CD8-positive, alpha-beta memory T cell (primary cell): ENCODE measurements around the gene TBC1D22A. TPM values are rescaled to one million over a fixed set of nuclear protein-coding genes. Genes with fewer than 3 reads are reported as not detected.

Source experiments
- CTCF ChIA-PET: fragments of 350-600 bp; sonication (Branson Sonifier 250); formaldehyde crosslinking; loops from one replicate; lab custom pipeline; 2021; ENCODE audit warnings: antibody characterized with exemption; lab: Charles Lee
- POLR2A ChIA-PET: fragments of 350-600 bp; sonication (Branson Sonifier 250); formaldehyde crosslinking; loops from one replicate; lab custom pipeline; 2021; ENCODE audit warnings: antibody characterized with exemption; lab: Charles Lee
- DNase-seq, 5 donors: peaks; one replicate each; pipeline versions ENCODE4 v3.0.0 to v3.0.0-alpha.2; 2020 to 2022; ENCODE audit warnings: mixed read lengths in 1 of 5
- H3K27ac ChIP-seq: one replicate; pipeline ENCODE4 v1.7.0; 2013; ENCODE audit warnings: low read depth, mild to moderate bottlenecking, low read length, moderate library complexity
- H3K27me3 ChIP-seq: 2 replicates; pipeline ENCODE4 v1.7.0; 2013; ENCODE audit warnings: low read length, mild to moderate bottlenecking; ENCODE audit not compliant: insufficient read depth, poor library complexity, severe bottlenecking
- H3K36me3 ChIP-seq: 2 replicates; pipeline ENCODE4 v1.7.0; 2013; ENCODE audit warnings: mild to moderate bottlenecking, low read length, moderate library complexity; ENCODE audit not compliant: insufficient read depth
- H3K4me1 ChIP-seq: 2 replicates; pipeline ENCODE4 v1.7.0; 2013; ENCODE audit warnings: mild to moderate bottlenecking, low read length, moderate library complexity; ENCODE audit not compliant: insufficient read depth
- H3K4me3 ChIP-seq: 2 replicates; pipeline ENCODE4 v1.7.0; 2013; ENCODE audit warnings: mild to moderate bottlenecking, low read length
- H3K9me3 ChIP-seq: 2 replicates; pipeline ENCODE4 v1.7.0; 2013; ENCODE audit warnings: mild to moderate bottlenecking, low read length
- H3K27ac Mint-ChIP-seq, 8 donors: one replicate each; pipeline ENCODE4 v1.8.0; 2020 to 2021; ENCODE audit warnings: mixed read lengths in 8 of 8, mild to moderate bottlenecking in 6 of 8, inconsistent platforms in 3 of 8, moderate library complexity in 3 of 8
- H3K27me3 Mint-ChIP-seq, 2 donors: one replicate each; pipeline ENCODE4 v1.8.0; 2020 to 2021; ENCODE audit warnings: mixed read lengths in 2 of 2, mild to moderate bottlenecking in 1 of 2, moderate library complexity in 1 of 2
- H3K36me3 Mint-ChIP-seq, 3 donors: one replicate each; pipeline ENCODE4 v1.8.0; 2020 to 2021; ENCODE audit warnings: mixed read lengths in 3 of 3, inconsistent platforms in 1 of 3, mild to moderate bottlenecking in 1 of 3
- H3K4me1 Mint-ChIP-seq, 3 donors: one replicate each; pipeline ENCODE4 v1.8.0; 2020 to 2021; ENCODE audit warnings: mixed read lengths in 3 of 3, inconsistent platforms in 1 of 3, mild to moderate bottlenecking in 1 of 3
- H3K4me3 Mint-ChIP-seq, 7 donors: one replicate each; pipeline ENCODE4 v1.8.0; 2020 to 2021; ENCODE audit warnings: mixed read lengths in 7 of 7, mild to moderate bottlenecking in 6 of 7, moderate library complexity in 4 of 7, inconsistent platforms in 2 of 7
- H3K9me3 Mint-ChIP-seq, 5 donors: one replicate each; pipeline ENCODE4 v1.8.0; 2020 to 2022; ENCODE audit warnings: mixed read lengths in 5 of 5, mild to moderate bottlenecking in 3 of 5, moderate library complexity in 2 of 5, inconsistent platforms in 1 of 5
- polyA plus RNA-seq: library from polyadenylated mRNA; unstranded; fragments of 300-500 nt; fragmentation: Illumina TruSeq; gene quantifications from one replicate; pipeline ENCODE4 v1.2.3, GENCODE V29; 2021
- total RNA-seq, 2 experiments: library from RNA; stranded (reverse); gene quantifications; one replicate each; pipeline ENCODE4 v1.2.3, GENCODE V29; 2021

The TBC1D22A gene
- total and polyA plus RNA-seq, 3 experiments from 2014 or later, result 26.6 to 34.8 (median 34.0) TPM

DNA sequence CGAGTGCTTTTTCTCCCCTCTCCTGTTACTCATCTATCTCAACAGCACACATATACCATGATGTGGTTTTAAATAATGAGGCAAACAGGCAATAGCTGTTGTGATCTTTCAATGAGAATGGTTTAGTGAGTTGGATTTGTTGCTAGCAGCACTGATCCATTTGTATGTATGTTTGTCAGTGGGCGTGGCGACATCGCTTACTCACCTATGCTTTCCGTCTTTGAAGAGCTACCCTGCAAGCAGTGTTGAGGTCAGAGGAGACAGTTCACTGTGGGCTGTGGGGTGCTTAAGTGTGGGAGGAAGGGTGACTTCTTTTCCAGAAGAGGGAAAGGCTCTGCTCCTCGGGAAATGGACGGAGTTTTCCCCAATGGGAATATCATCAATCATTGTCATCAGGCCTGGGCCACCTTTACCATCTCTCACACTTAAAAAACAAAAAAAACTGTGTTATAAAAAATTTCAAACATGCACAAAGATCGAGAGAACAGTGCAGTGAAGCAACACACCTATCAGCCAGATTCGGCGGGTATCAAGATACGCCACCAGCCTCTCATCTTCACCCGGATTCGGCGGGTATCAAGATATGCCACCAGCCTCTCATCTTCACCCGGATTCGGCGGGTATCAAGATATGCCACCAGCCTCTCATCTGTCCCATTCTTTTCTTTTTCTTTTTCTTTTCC is 83.8 kb downstream of the TBC1D22A start:
- H3K27me3 Mint-ChIP-seq, result peaks cover 0 to 2% of the 10 kb centered on the region in 2 donors
- H3K4me3 Mint-ChIP-seq, result no peak overlapping the region
- ChIA-PET CTCF (interaction anchor here (1.4 kb wide), 1 partner anchor 9 kb away, joined by 6 read pairs; no protein-coding TSS in a partner anchor), POLR2A (no interaction called here)
- H3K9me3 Mint-ChIP-seq, result no peaks in the 10 kb centered on the region
- no peak for DNase-seq
- no peaks in the 10 kb centered on the region for H3K9me3 ChIP-seq
- peak overlapping the region in 3 of 8 donors; percentile 3 to 20 (median 18) for H3K27ac Mint-ChIP-seq
- no peaks in the 10 kb centered on the region for H3K4me1 ChIP-seq
- H3K36me3 Mint-ChIP-seq, result peaks cover 5 to 67% (median 15%) of the 10 kb centered on the region in 3 donors
- H3K27me3 ChIP-seq, result no peaks in the 10 kb centered on the region
- peaks cover 45 to 85% (median 72%) of the 10 kb centered on the region in 3 donors for H3K4me1 Mint-ChIP-seq
- H3K27ac ChIP-seq, result no peak overlapping the region
- no peak overlapping the region for H3K4me3 ChIP-seq
- H3K36me3 ChIP-seq, result no peaks in the 10 kb centered on the region

DNA sequence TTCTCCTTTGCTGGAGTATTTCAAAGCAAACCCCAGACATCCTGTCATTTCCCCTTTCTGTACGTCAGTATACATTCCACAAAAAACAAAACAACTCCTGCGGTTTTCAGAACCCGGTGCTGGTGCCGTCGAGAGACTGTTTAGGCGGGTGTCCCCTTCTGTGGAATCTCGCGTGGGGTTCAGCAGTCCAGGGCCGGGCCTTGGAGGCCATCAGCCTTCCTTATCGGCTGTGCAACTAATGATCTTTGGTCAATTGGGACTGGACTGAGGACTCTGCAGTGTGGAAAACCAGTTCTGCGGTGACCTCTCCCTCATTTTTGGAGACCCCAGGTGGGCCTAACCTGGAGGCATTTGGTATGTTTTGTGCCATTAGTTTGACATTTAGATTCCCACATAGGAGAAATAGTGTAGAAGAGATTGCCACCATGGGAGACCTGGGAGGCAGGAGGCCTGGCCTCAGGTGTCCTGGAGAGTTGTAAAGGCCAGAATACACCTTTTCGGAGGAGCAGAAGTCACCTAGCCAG is 84.4 kb downstream of the TBC1D22A start:
- Histone ChIP-seq H3K4me3 (no peak overlapping the region), H3K36me3 (no peaks in the 10 kb centered on the region), H3K4me1 (no peaks in the 10 kb centered on the region), H3K9me3 (no peaks in the 10 kb centered on the region), H3K27ac (no peak overlapping the region), H3K27me3 (no peaks in the 10 kb centered on the region)
- DNase-seq, result no peak
- Mint-ChIP-seq H3K27ac (peak overlapping the region in 3 of 8 donors; percentile 20 to 79 (median 35)), H3K4me1 (peaks cover 49 to 84% (median 75%) of the 10 kb centered on the region in 3 donors), H3K4me3 (no peak overlapping the region), H3K27me3 (peaks cover 0 to 2% of the 10 kb centered on the region in 2 donors), H3K9me3 (no peaks in the 10 kb centered on the region), H3K36me3 (peaks cover 5 to 69% (median 18%) of the 10 kb centered on the region in 3 donors)
- POLR2A ChIA-PET, result no interaction called here
- CTCF ChIA-PET, result no interaction called here

DNA sequence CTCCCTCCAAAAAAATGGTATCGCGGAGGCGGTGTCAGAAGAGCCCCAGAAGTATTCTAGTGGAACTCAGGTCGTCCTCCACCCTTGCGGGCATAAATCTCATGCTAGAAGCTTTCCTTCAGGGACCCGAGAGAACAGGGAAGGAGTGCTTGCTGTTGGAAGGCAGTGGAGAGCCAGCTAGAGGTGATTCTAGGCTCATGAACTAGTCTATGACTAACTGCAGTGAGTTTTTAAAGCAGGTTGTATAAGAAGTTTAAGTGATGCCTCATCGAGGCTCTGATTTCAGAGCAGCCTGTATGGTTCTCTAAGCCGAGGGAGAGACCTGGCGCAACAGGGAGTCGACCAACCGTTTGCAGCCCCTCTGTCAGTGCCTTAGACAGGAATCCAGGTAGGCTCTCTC is 85.7 kb downstream of the TBC1D22A start:
- POLR2A ChIA-PET, result no interaction called here
- H3K27ac Mint-ChIP-seq, result no peak overlapping the region
- CTCF ChIA-PET, result no interaction called here

DNA sequence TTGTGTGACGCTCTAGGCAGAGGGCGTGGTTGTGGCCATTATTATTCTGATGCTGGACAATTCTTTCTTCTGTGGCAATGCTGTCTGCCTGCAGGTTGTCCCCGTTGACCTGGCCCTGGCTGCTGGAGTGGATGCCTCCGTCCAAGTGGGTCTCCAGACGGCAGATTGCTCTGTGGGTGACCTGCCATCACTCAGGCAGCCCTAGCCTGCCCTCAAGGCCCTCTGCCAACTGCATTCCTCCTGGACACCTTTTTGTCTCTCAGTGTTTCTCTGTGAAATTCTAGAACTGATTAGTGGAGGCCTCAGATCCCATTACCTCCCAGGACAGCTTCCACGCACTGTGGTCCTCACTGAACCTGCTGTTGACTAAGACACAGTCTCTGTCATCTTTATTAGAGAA is 86.7 kb downstream of the TBC1D22A start:
- H3K4me1 Mint-ChIP-seq, result peaks cover 46 to 82% (median 74%) of the 10 kb centered on the region in 3 donors

More for the DNA sequence above, 85.7 kb downstream of the TBC1D22A start:
- no peak for DNase-seq
- Histone ChIP-seq H3K27me3 (no peaks in the 10 kb centered on the region), H3K9me3 (no peaks in the 10 kb centered on the region), H3K4me3 (no peak overlapping the region), H3K27ac (no peak overlapping the region), H3K36me3 (no peaks in the 10 kb centered on the region), H3K4me1 (no peaks in the 10 kb centered on the region)
- peaks cover 47 to 82% (median 73%) of the 10 kb centered on the region in 3 donors for H3K4me1 Mint-ChIP-seq
- no peaks in the 10 kb centered on the region for H3K9me3 Mint-ChIP-seq
- peaks cover 0 to 2% of the 10 kb centered on the region in 2 donors for H3K27me3 Mint-ChIP-seq
- H3K36me3 Mint-ChIP-seq, result peaks cover 10 to 69% (median 12%) of the 10 kb centered on the region in 3 donors
- H3K4me3 Mint-ChIP-seq, result no peak overlapping the region

DNA sequence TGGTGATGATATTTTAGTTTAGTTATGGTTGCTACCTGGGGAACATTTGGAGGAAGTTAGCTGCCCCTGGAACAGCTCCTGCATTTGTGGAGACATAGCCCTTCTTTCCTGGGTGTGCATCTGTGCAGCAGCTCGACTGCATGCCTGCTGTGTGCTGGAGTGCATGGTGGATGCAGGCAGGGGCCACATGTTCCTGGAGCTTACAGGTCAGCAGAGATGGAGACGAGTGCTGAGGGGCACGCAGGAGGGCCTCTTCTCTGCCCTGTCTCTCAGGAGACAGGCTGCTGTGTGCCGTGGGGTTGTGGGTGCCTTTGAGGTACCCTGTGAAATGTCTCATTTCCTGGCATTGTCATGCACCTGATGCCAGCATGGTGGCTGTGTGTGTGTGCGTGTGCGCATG is 87.5 kb downstream of the TBC1D22A start:
- Histone ChIP-seq H3K9me3 (no peaks in the 10 kb centered on the region), H3K4me3 (no peak overlapping the region), H3K27ac (no peak overlapping the region), H3K4me1 (no peaks in the 10 kb centered on the region), H3K27me3 (no peaks in the 10 kb centered on the region), H3K36me3 (no peaks in the 10 kb centered on the region)
- Mint-ChIP-seq H3K27ac (peak overlapping the region in 2 of 8 donors; percentile 0 to 76), H3K4me1 (peaks cover 48 to 82% (median 75%) of the 10 kb centered on the region in 3 donors), H3K4me3 (no peak overlapping the region), H3K27me3 (peaks cover 0 to 2% of the 10 kb centered on the region in 2 donors), H3K36me3 (peaks cover 10 to 76% (median 13%) of the 10 kb centered on the region in 3 donors), H3K9me3 (no peaks in the 10 kb centered on the region)
- ChIA-PET POLR2A (no interaction called here), CTCF (no interaction called here)
- DNase-seq, result no peak

More for the DNA sequence above, 86.7 kb downstream of the TBC1D22A start:
- H3K27ac Mint-ChIP-seq, result peak overlapping the region in 4 of 8 donors; percentile 32 to 76 (median 56)
- Histone ChIP-seq H3K27me3 (no peaks in the 10 kb centered on the region), H3K4me1 (no peaks in the 10 kb centered on the region), H3K9me3 (no peaks in the 10 kb centered on the region), H3K36me3 (no peaks in the 10 kb centered on the region), H3K4me3 (no peak overlapping the region), H3K27ac (no peak overlapping the region)
- peaks cover 0 to 2% of the 10 kb centered on the region in 2 donors for H3K27me3 Mint-ChIP-seq
- peaks cover 10 to 73% (median 13%) of the 10 kb centered on the region in 3 donors for H3K36me3 Mint-ChIP-seq
- H3K4me3 Mint-ChIP-seq, result no peak overlapping the region
- H3K9me3 Mint-ChIP-seq, result no peaks in the 10 kb centered on the region
- CTCF ChIA-PET, result no interaction called here
- DNase-seq, result no peak
- POLR2A ChIA-PET, result no interaction called here

DNA sequence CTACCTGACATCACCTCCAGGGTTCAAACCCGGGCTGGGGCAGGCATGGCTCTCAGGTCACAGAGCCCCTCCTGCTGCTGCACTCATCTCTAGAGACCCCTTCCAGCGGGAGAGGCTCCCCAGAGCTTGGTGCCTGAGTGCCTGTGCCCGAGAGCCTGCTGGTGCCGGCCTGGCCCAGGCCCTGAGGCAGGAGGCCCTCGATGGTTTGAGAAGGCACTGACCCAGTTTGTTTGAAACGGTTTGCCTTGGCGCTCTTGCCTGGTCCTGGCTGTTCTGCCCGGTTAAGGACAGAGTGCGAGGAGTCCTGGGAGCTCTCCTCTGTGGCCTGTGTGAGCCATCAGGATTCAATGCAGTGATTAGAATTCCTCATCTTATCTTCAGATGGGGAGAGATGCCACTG is 88.9 kb downstream of the TBC1D22A start:
- DNase-seq, result no peak
- H3K36me3 Mint-ChIP-seq, result peaks cover 10 to 68% (median 13%) of the 10 kb centered on the region in 3 donors
- peaks cover 0 to 2% of the 10 kb centered on the region in 2 donors for H3K27me3 Mint-ChIP-seq
- Histone ChIP-seq H3K27ac (no peak overlapping the region), H3K9me3 (no peaks in the 10 kb centered on the region), H3K4me1 (no peaks in the 10 kb centered on the region), H3K27me3 (no peaks in the 10 kb centered on the region), H3K4me3 (no peak overlapping the region), H3K36me3 (no peaks in the 10 kb centered on the region)
- peaks cover 44 to 79% (median 77%) of the 10 kb centered on the region in 3 donors for H3K4me1 Mint-ChIP-seq
- no peaks in the 10 kb centered on the region for H3K9me3 Mint-ChIP-seq
- no peak overlapping the region for H3K4me3 Mint-ChIP-seq
- CTCF ChIA-PET, result no interaction called here
- H3K27ac Mint-ChIP-seq, result peak overlapping the region in 1 of 8 donors; percentile 75
- POLR2A ChIA-PET, result no interaction called here

DNA sequence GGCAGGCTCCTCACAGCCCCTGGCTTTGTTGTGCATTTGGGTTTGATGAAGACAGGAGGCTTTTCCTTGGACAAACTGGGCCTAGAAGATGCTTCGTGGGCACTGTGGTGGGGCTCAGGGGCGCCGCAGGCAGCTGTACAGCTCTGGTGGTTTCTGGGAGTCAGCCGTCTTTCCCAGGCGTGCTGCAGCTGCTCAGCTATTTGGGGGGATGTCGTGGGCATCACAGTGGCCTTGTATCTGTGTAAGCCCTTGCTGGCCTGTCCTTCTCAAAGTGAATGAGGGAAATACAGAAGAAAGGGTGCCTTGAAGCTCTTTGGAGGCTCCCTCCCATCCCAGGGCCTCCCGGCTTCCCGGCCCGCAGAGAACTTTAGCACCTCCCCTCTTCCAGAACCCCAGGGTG is 89.5 kb downstream of the TBC1D22A start:
- Mint-ChIP-seq H3K27me3 (peaks cover 0 to 2% of the 10 kb centered on the region in 2 donors), H3K36me3 (peaks cover 10 to 64% (median 11%) of the 10 kb centered on the region in 3 donors), H3K4me3 (no peak overlapping the region), H3K4me1 (peaks cover 42 to 79% (median 77%) of the 10 kb centered on the region in 3 donors), H3K9me3 (no peaks in the 10 kb centered on the region), H3K27ac (no peak overlapping the region)
- POLR2A ChIA-PET, result no interaction called here
- Histone ChIP-seq H3K4me3 (no peak overlapping the region), H3K36me3 (no peaks in the 10 kb centered on the region), H3K9me3 (no peaks in the 10 kb centered on the region), H3K27me3 (no peaks in the 10 kb centered on the region), H3K4me1 (no peaks in the 10 kb centered on the region), H3K27ac (no peak overlapping the region)
- CTCF ChIA-PET, result no interaction called here
- DNase-seq, result no peak

DNA sequence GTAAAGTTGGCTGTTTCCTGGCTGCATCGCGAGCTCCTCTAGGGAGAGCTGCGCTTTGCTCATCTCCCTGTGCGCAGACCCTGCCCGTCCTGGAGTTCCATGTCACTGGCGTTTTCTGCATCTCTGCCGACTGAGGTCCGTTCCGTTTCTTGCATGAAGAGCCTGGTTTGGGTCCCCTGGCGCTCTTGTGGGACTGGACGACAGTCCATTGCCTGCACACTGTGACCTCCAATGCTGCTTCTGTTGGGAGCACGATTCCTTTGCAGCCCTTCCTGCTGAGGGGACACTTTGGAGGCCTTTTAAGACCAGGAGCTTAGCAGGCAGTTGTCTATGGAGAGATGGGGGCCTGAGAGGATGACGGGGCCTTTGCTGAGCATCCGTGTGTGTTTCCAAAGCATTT is 90.3 kb downstream of the TBC1D22A start:
- no peaks in the 10 kb centered on the region for H3K4me1 ChIP-seq
- no peaks in the 10 kb centered on the region for H3K36me3 ChIP-seq
- Mint-ChIP-seq H3K4me3 (no peak overlapping the region), H3K27me3 (peaks cover 0 to 1% of the 10 kb centered on the region in 2 donors), H3K27ac (peak overlapping the region in 1 of 8 donors; percentile 86), H3K36me3 (peaks cover 10 to 60% (median 11%) of the 10 kb centered on the region in 3 donors), H3K9me3 (no peaks in the 10 kb centered on the region), H3K4me1 (peaks cover 40 to 80% (median 78%) of the 10 kb centered on the region in 3 donors)
- H3K27me3 ChIP-seq, result no peaks in the 10 kb centered on the region
- no peak overlapping the region for H3K4me3 ChIP-seq
- no peak overlapping the region for H3K27ac ChIP-seq
- ChIA-PET POLR2A (no interaction called here), CTCF (no interaction called here)
- H3K9me3 ChIP-seq, result no peaks in the 10 kb centered on the region
- no peak for DNase-seq
